Esophagus muscularis mucosa (tissue), 4 donors: ENCODE measurements around the gene VARS1. TPM values are rescaled to one million over a fixed set of nuclear protein-coding genes. Genes with fewer than 3 reads are reported as not detected.

Experiments
- DNase-seq: peaks from one replicate; pipeline ENCODE4 v3.0.0-alpha.2; 2017; ENCODE audit errors: extremely low spot score
- H3K27ac ChIP-seq, 4 donors: fragments of 200-600 bp; sonication (generic); replicated peaks in 1 of 4; 1 replicate in 3 of 4; 2 replicates in 1 of 4; pipeline ENCODE4 v1.5.1; 2016 to 2019; ENCODE audit warnings: mild to moderate bottlenecking in 1 of 4
- H3K27me3 ChIP-seq, 4 donors: fragments of 200-600 bp; sonication (generic); one replicate each; pipeline versions ENCODE4 v1.5.1 to v1.6.0; 2016 to 2019
- H3K36me3 ChIP-seq, 4 donors: fragments of 200-600 bp; sonication (generic); one replicate each; pipeline ENCODE4 v1.5.1; 2016 to 2019
- H3K4me1 ChIP-seq, 4 donors: fragments of 200-600 bp; sonication (generic); one replicate each; pipeline ENCODE4 v1.5.1; 2016 to 2019
- H3K4me3 ChIP-seq, 4 donors: fragments of 200-600 bp; sonication (generic); 1 replicate in 2 of 4; 2 replicates in 2 of 4; pipeline ENCODE4 v1.5.1; 2016 to 2019; ENCODE audit warnings: mild to moderate bottlenecking in 4 of 4, moderate library complexity in 1 of 4
- H3K9me3 ChIP-seq, 4 donors: fragments of 200-600 bp; sonication (generic); 1 replicate in 3 of 4; 2 replicates in 1 of 4; pipeline ENCODE4 v1.5.1; 2016 to 2019
- EP300 ChIP-seq: sonication (generic); formaldehyde crosslinking; IDR thresholded peaks from one replicate; pipeline ENCODE4 v1.6.1; 2017; ENCODE audit warnings: antibody characterized with exemption
- POLR2A ChIP-seq: fragments of 450-650 bp; IDR thresholded peaks from one replicate; pipeline ENCODE4 v1.6.1; 2017; ENCODE audit warnings: antibody characterized with exemption, moderate library complexity, mild to moderate bottlenecking, low read depth
- POLR2AphosphoS5 ChIP-seq, 2 donors: sonication (generic); formaldehyde crosslinking; IDR thresholded peaks; one replicate each; pipeline ENCODE4 v1.6.1; 2017; ENCODE audit warnings: antibody characterized with exemption in 2 of 2
- WGBS: methylation state at CpG from one replicate; pipeline ENCODE4 v1.1.5; 2018; 5-methylcytosine and 5-hydroxymethylcytosine counted together
- intact Hi-C: fragments of 100-400 bp; cut with DNase I; formaldehyde crosslinking; loops from one replicate; pipeline ENCODE4 v1.15.1; 2023
- total RNA-seq, 4 donors: library from RNA; depleted of rRNA; stranded (reverse); fragments of >200 nt; gene quantifications; one replicate each; pipeline versions ENCODE4 v1.1.0 to v1.2.1, GENCODE V29; 2016
- TF ChIP-seq, protein P1 (sequence below), 3 experiments: fragments of 200-600 bp in 2 of 3; fragments of 450-650 bp in 1 of 3; sonication (generic) in 2 of 3; IDR thresholded peaks; one replicate each; pipeline ENCODE4 v1.5.1; 2017 to 2019; ENCODE audit warnings: antibody characterized with exemption in 3 of 3, mild to moderate bottlenecking in 2 of 3, moderate library complexity in 1 of 3

Gene VARS1
- total RNA-seq, 4 donors from 2014 or later, result 25.0 to 53.2 (median 34.8) TPM

DNA sequence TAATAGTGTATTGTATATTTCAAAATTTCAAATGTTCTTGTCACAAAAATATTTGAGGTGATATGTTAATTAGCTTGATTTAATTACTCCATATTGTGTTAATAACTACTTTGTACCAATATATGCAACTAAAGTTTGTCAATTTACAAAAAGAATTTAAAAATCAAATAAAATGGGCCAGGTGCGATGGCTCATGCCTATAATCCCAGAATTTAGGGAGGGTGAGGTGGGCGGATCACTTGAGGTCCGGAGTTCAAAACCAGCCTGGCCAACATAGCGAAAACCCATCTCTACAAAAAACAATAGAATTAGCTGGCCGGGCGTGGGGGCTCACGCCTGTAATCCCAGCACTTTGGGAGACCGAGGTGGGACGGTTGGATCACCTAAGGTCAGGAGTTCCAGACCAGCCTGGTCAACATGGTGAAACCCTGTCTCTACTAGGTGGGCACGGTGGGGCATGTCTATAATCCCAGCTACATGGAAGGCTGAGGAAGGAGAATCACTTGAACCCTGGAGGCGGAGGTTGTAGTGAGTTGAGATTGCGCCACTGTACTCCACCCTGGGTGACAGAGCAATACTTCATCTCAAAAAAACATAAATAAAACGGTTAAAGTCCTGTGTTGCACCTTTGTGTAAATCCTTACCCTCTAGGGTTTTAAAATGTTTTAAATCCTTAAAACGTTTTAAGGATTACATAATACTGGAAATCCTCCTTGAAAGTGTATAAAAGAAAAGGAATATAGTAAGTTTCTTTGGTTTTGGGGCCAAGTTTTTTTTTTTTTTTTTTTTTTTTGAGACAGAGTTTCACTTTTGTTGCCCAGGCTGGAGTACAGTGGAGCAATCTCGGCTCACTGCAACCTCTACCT is 36.0 kb upstream of the VARS1 start:
- Histone ChIP-seq H3K4me3 (peak overlapping the region; percentile 62 to 79 (median 64)), H3K9me3 (no peaks in the 10 kb centered on the region), H3K27ac (peak overlapping the region; percentile 93 to 97 (median 95)), H3K4me1 (peaks cover 38 to 57% (median 53%) of the 10 kb centered on the region in 4 donors), H3K36me3 (peaks cover 0 to 5% (median 0%) of the 10 kb centered on the region in 4 donors), H3K27me3 (no peaks in the 10 kb centered on the region)
- intact Hi-C loops, result loop anchor here (2.0 to 5.0 kb wide), 4 partner anchors 39 to 149 kb away; partner anchors contain the start of gene LY6G5C
- no peak for DNase-seq
- no peak for TF ChIP-seq EP300
- peak in 1 of 2 donors; percentile 15 for TF ChIP-seq POLR2AphosphoS5 (IDR thresholded peaks at IDR 0.05)
- WGBS, result 76% methylated on average over 15 of the region's 15 CpGs

DNA sequence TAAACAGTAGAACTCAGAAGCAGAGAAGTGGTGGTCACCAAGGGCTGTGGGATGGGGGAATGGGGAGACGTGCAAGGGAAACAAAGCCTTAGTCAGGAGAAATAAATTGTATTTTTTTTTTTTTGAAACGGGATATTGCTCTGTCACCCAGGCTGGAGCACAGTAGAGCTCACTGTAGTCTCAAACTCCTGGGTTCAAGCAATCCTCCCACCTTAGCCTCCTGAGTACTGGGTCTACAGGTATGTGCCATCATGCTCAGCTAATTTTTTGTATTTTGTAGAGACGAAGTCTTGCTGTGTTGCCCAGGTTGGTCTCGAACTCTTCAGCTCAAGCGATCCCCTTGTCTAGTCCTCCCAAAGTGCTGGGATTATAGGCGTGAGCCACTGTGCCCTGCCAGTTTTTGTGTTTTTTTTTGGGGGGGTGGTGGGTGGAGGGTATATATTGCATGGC is 35.4 kb upstream of the VARS1 start:
- WGBS, result 38% methylated on average over 6 of the region's 6 CpGs
- peak overlapping the region; percentile 62 to 79 (median 64) for H3K4me3 ChIP-seq
- no peaks in the 10 kb centered on the region for H3K9me3 ChIP-seq
- peak overlapping the region; percentile 86 to 96 (median 94) for H3K27ac ChIP-seq
- no peaks in the 10 kb centered on the region for H3K36me3 ChIP-seq
- intact Hi-C loops, result loop anchor here (2.0 to 5.0 kb wide), 4 partner anchors 39 to 149 kb away; partner anchors contain the start of gene LY6G5C
- no peak for DNase-seq
- H3K27me3 ChIP-seq, result no peaks in the 10 kb centered on the region
- H3K4me1 ChIP-seq, result peaks cover 38 to 57% (median 53%) of the 10 kb centered on the region in 4 donors
- no peak for TF ChIP-seq POLR2A
- TF ChIP-seq, protein P1, sequence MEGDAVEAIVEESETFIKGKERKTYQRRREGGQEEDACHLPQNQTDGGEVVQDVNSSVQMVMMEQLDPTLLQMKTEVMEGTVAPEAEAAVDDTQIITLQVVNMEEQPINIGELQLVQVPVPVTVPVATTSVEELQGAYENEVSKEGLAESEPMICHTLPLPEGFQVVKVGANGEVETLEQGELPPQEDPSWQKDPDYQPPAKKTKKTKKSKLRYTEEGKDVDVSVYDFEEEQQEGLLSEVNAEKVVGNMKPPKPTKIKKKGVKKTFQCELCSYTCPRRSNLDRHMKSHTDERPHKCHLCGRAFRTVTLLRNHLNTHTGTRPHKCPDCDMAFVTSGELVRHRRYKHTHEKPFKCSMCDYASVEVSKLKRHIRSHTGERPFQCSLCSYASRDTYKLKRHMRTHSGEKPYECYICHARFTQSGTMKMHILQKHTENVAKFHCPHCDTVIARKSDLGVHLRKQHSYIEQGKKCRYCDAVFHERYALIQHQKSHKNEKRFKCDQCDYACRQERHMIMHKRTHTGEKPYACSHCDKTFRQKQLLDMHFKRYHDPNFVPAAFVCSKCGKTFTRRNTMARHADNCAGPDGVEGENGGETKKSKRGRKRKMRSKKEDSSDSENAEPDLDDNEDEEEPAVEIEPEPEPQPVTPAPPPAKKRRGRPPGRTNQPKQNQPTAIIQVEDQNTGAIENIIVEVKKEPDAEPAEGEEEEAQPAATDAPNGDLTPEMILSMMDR (IDR thresholded peaks at IDR 0.05), result no peak
- TF ChIP-seq POLR2AphosphoS5 (IDR thresholded peaks at IDR 0.05), result no peak
- no peak for TF ChIP-seq EP300

DNA sequence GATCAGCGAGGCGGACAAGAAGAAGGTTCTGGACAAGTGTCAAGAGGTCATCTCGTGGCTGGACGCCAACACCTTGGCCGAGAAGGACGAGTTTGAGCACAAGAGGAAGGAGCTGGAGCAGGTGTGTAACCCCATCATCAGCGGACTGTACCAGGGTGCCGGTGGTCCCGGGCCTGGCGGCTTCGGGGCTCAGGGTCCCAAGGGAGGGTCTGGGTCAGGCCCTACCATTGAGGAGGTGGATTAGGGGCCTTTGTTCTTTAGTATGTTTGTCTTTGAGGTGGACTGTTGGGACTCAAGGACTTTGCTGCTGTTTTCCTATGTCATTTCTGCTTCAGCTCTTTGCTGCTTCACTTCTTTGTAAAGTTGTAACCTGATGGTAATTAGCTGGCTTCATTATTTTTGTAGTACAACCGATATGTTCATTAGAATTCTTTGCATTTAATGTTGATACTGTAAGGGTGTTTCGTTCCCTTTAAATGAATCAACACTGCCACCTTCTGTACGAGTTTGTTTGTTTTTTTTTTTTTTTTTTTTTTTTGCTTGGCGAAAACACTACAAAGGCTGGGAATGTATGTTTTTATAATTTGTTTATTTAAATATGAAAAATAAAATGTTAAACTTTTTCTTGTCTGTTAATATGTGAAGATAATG is 34.2 kb upstream of the VARS1 start:
- no peak for DNase-seq
- no peaks in the 10 kb centered on the region for H3K9me3 ChIP-seq
- H3K27me3 ChIP-seq, result no peaks in the 10 kb centered on the region
- TF ChIP-seq EP300, result no peak
- no peak for TF ChIP-seq POLR2A
- TF ChIP-seq POLR2AphosphoS5 (IDR thresholded peaks at IDR 0.05), result peak; percentile 40 to 54
- TF ChIP-seq, protein P1 (IDR thresholded peaks at IDR 0.05), result peak; percentile 34 to 54 (median 41)
- 0% methylated on average over 12 of the region's 15 CpGs for WGBS
- H3K27ac ChIP-seq, result peak overlapping the region; percentile 86 to 96 (median 94)
- H3K4me1 ChIP-seq, result peaks cover 34 to 62% (median 57%) of the 10 kb centered on the region in 4 donors
- peak overlapping the region; percentile 62 to 79 (median 64) for H3K4me3 ChIP-seq
- no peaks in the 10 kb centered on the region for H3K36me3 ChIP-seq
- intact Hi-C loops, result loop anchor here (2.0 to 5.0 kb wide), 4 partner anchors 37 to 147 kb away; partner anchors contain the start of gene LY6G5C

DNA sequence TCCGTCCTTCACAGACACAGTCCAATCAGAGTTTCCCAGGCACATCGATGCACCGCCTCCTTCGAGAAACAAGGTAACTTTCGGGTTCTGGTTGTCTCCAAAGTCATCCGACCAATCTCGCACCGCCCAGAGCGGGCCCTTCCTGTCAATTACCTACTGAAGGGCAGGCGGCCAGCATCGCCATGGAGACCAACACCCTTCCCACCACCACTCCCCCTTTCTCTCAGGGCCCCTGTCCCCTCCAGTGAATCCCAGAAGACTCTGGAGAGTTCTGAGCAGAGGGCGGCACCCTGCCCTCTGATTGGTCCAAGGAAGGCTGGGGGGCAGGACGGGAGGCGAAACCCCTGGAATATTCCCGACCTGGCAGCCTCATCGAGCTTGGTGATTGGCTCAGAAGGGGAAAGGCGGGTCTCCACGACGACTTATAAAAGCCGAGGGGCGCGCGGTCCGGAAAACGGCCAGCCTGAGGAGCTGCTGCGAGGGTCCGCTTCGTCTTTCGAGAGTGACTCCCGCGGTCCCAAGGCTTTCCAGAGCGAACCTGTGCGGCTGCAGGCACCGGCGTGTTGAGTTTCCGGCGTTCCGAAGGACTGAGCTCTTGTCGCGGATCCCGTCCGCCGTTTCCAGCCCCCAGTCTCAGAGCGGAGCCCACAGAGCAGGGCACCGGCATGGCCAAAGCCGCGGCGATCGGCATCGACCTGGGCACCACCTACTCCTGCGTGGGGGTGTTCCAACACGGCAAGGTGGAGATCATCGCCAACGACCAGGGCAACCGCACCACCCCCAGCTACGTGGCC is 31.9 kb upstream of the VARS1 start, which contains the start of gene HSPA1B:
Gene HSPA1B, plus strand, starts transcription at position 453 of the 794 bp plus-strand sequence. Its CDS starts 213 bp downstream, at position 666.
- under 1% methylated on average over 14 of the region's 56 CpGs for WGBS
- Histone ChIP-seq H3K27me3 (no peaks in the 10 kb centered on the region), H3K4me3 (peak within 1 kb of the TSS; percentile 64 to 88 (median 70)), H3K27ac (peak within 1 kb of the TSS; percentile 92 to 97 (median 96)), H3K4me1 (peaks cover 41 to 67% (median 63%) of the 10 kb centered on the region in 4 donors), H3K36me3 (no peaks in the 10 kb centered on the region), H3K9me3 (no peaks in the 10 kb centered on the region)
- TF ChIP-seq POLR2AphosphoS5 (IDR thresholded peaks at IDR 0.05) (peak; percentile 100), EP300 (peak; percentile 42), POLR2A (peak; percentile 100)
- TF ChIP-seq, protein P1 (IDR thresholded peaks at IDR 0.05), result no peak
- peak; percentile 100 for DNase-seq
- intact Hi-C loops, result no loop called here
